ENCODE results near the gene DST.
A peak's percentile ranks its signal among the peaks of the same experiment; 100 is the strongest.

DST gene

GRCh38 chr6:56541741-56542360, 100.8 kb downstream of the DST start:
- Histone ChIP-seq H4K20me1 (peaks cover 0 to 33% (median 3%) of the 10 kb centered on the region in 11 experiments; a peak in 6 of 22 replicates), H3K4me1 (peaks cover 0 to 33% (median 15%) of the 10 kb centered on the region in 10 experiments; a peak in 19 of 20 replicates), H3K4me3 (peak overlapping the region; percentile 50 to 69 (median 62)), H3K4me2 (peak overlapping the region; percentile 71 to 94 (median 84)), H3K9ac (peak overlapping the region in 10 of 11 experiments; percentile 60 to 79 (median 73); a peak in 19 of 22 replicates), H3K9me3 (replicated peaks in 1 of 11) (no peaks in the 10 kb centered on the region), H3K36me3 (peaks cover 0 to under 1% (median 0%) of the 10 kb centered on the region in 11 experiments; a peak in 1 of 22 replicates), H3K27ac (peak overlapping the region in 5 of 11 experiments; percentile 34 to 68 (median 62); a peak in 5 of 22 replicates), H3K27me3 (peaks cover 0 to 20% (median 5%) of the 10 kb centered on the region in 11 experiments; a peak in 8 of 22 replicates)
- TF ChIP-seq Cebpa-rat (IDR thresholded peaks at IDR 0.05) = no peak

- peak overlapping the region; percentile 71 to 94 (median 84); a peak in 18 of 22 replicates for H3K4me2 ChIP-seq
- H3K4me1 ChIP-seq = peaks cover 0 to 33% (median 15%) of the 10 kb centered on the region in 10 experiments; a peak in 19 of 20 replicates
- peaks cover 0 to 20% (median 5%) of the 10 kb centered on the region in 11 experiments; a peak in 8 of 22 replicates for H3K27me3 ChIP-seq
- no peak overlapping the region for H3K27ac ChIP-seq
- H3K4me3 ChIP-seq = no peak overlapping the region
- peaks cover 0 to 32% (median 3%) of the 10 kb centered on the region in 11 experiments; a peak in 6 of 22 replicates for H4K20me1 ChIP-seq
- no peak for TF ChIP-seq Cebpa-rat (IDR thresholded peaks at IDR 0.05)
- H3K36me3 ChIP-seq = peaks cover 0 to 8% (median 4%) of the 10 kb centered on the region in 11 experiments; a peak in 6 of 22 replicates
- H3K9ac ChIP-seq = no peak overlapping the region
- no peaks in the 10 kb centered on the region for H3K9me3 ChIP-seq (replicated peaks in 1 of 11)
Measured at GRCh38 chr6:56541030-56541600, 101.6 kb downstream of the DST start.

- H3K4me3 ChIP-seq = no peak overlapping the region
- TF ChIP-seq Cebpa-rat (IDR thresholded peaks at IDR 0.05) = no peak
- H3K9me3 ChIP-seq (replicated peaks in 1 of 11) = no peaks in the 10 kb centered on the region
- H3K9ac ChIP-seq = no peak overlapping the region
- peaks cover 0 to 32% (median 3%) of the 10 kb centered on the region in 11 experiments; a peak in 6 of 22 replicates for H4K20me1 ChIP-seq
- H3K4me1 ChIP-seq = peaks cover 0 to 33% (median 15%) of the 10 kb centered on the region in 10 experiments; a peak in 19 of 20 replicates
- no peak overlapping the region for H3K27ac ChIP-seq
- H3K36me3 ChIP-seq = peaks cover 0 to 14% (median 6%) of the 10 kb centered on the region in 11 experiments; a peak in 6 of 22 replicates
- peaks cover 0 to 20% (median 5%) of the 10 kb centered on the region in 11 experiments; a peak in 8 of 22 replicates for H3K27me3 ChIP-seq
- peak overlapping the region in 5 of 11 experiments; percentile 1 to 94 (median 71); a peak in 6 of 22 replicates for H3K4me2 ChIP-seq
Measured at GRCh38 chr6:56540232-56541029, 102.3 kb downstream of the DST start.

DNA sequence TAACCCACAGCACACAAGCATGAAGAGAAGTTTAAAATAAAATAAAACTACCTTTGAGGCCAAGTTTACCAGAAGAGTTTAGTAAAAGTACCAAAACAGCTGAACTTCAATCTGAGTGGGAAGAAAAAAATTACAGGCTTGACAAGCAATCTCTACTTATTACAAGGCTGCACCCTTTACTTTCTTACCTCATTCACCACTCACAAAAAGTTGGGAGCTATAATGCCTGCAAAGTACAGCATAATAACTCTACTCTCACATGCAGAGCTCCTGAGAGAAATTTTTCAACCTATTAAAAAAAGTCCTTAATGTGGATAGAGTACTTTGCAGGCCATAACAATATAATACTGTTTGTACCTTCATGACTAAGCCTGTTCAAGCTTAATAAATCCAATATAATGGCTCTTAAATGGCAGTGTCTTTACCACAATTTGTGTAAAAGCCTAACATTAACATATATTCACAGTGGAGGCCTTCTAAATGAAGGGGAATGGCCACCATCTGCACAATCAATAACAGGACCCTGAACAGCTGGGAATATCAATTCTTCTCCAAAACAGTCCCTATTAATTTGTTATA, 103.1 kb downstream of the DST start:
- peaks cover 0 to 28% (median 0%) of the 10 kb centered on the region in 11 experiments; a peak in 5 of 22 replicates for H4K20me1 ChIP-seq
- H3K36me3 ChIP-seq = peaks cover 0 to 21% (median 8%) of the 10 kb centered on the region in 11 experiments; a peak in 12 of 22 replicates
- H3K4me2 ChIP-seq = peak overlapping the region in 3 of 11 experiments; percentile 19 to 71 (median 27); a peak in 3 of 22 replicates
- H3K9me3 ChIP-seq (replicated peaks in 1 of 11) = no peaks in the 10 kb centered on the region
- H3K27me3 ChIP-seq = peaks cover 0 to 20% (median 5%) of the 10 kb centered on the region in 11 experiments; a peak in 8 of 22 replicates
- peaks cover 0 to 33% (median 15%) of the 10 kb centered on the region in 10 experiments; a peak in 19 of 20 replicates for H3K4me1 ChIP-seq
- no peak overlapping the region for H3K9ac ChIP-seq
- no peak overlapping the region for H3K4me3 ChIP-seq
- TF ChIP-seq Cebpa-rat (IDR thresholded peaks at IDR 0.05) = no peak
- no peak overlapping the region for H3K27ac ChIP-seq

- H3K36me3 ChIP-seq = peaks cover 0 to 28% (median 10%) of the 10 kb centered on the region in 11 experiments; a peak in 12 of 22 replicates
- H3K4me2 ChIP-seq = no peak overlapping the region
- H3K27me3 ChIP-seq = peaks cover 0 to 20% (median 5%) of the 10 kb centered on the region in 11 experiments; a peak in 8 of 22 replicates
- no peak for TF ChIP-seq Cebpa-rat (IDR thresholded peaks at IDR 0.05)
- H3K9me3 ChIP-seq (replicated peaks in 1 of 11) = no peaks in the 10 kb centered on the region
- H3K9ac ChIP-seq = no peak overlapping the region
- peaks cover 0 to 22% (median 0%) of the 10 kb centered on the region in 11 experiments; a peak in 5 of 22 replicates for H4K20me1 ChIP-seq
- no peak overlapping the region for H3K27ac ChIP-seq
- no peak overlapping the region for H3K4me3 ChIP-seq
- H3K4me1 ChIP-seq = peaks cover 0 to 33% (median 15%) of the 10 kb centered on the region in 10 experiments; a peak in 19 of 20 replicates
Measured at GRCh38 chr6:56538851-56539250, 103.8 kb downstream of the DST start.

GRCh38 chr6:56537223-56537770, 105.4 kb downstream of the DST start:
- no peak overlapping the region for H3K27ac ChIP-seq
- H4K20me1 ChIP-seq = peaks cover 0 to 21% (median 0%) of the 10 kb centered on the region in 11 experiments; a peak in 2 of 22 replicates
- TF ChIP-seq Cebpa-rat (IDR thresholded peaks at IDR 0.05) = no peak
- H3K9ac ChIP-seq = no peak overlapping the region
- H3K4me2 ChIP-seq = no peak overlapping the region
- H3K27me3 ChIP-seq = peaks cover 0 to 13% (median 5%) of the 10 kb centered on the region in 11 experiments; a peak in 7 of 22 replicates
- H3K4me3 ChIP-seq = no peak overlapping the region
- peaks cover 0 to 29% (median 12%) of the 10 kb centered on the region in 10 experiments; a peak in 19 of 20 replicates for H3K4me1 ChIP-seq
- H3K36me3 ChIP-seq = peaks cover under 1 to 43% (median 12%) of the 10 kb centered on the region in 11 experiments; a peak in 16 of 22 replicates
- H3K9me3 ChIP-seq (replicated peaks in 1 of 11) = no peaks in the 10 kb centered on the region

DNA sequence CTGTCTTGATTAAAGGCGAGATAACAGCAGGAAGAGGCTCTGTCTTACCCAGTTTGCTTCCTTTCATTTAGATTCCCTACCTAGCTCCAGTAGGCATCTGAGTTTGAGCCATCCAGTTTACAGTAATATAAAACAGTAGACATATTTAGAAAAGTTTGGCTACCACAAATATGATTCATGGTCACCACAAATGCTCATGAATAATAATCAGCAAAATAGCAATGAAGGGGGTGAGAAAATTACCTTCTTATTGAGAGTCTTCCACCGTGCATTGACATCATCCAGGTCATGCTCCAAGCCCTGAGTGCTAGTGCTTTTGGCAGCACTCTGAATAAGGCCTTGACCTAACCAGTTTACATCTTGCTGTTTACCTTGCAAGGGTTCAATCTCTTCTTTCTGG, 106.2 kb downstream of the DST start:
- H3K36me3 ChIP-seq = peaks cover 8 to 51% (median 18%) of the 10 kb centered on the region in 11 experiments; a peak in 16 of 22 replicates
- H3K4me2 ChIP-seq = no peak overlapping the region

More for the DNA sequence above, 106.2 kb downstream of the DST start:
- no peak for TF ChIP-seq Cebpa-rat (IDR thresholded peaks at IDR 0.05)
- Histone ChIP-seq H3K4me1 (peaks cover 0 to 22% (median 6%) of the 10 kb centered on the region in 10 experiments; a peak in 16 of 20 replicates), H4K20me1 (peaks cover 0 to 16% (median 0%) of the 10 kb centered on the region in 11 experiments; a peak in 2 of 22 replicates), H3K4me3 (no peak overlapping the region), H3K27me3 (peaks cover 0 to 6% (median 3%) of the 10 kb centered on the region in 11 experiments; a peak in 5 of 22 replicates), H3K9ac (no peak overlapping the region), H3K27ac (no peak overlapping the region), H3K9me3 (replicated peaks in 1 of 11) (no peaks in the 10 kb centered on the region)

Measured in BLaER1 treated with 17β-estradiol and CSF1 and Interleukin-3, amounts not matched to agents 10 nM and 100 nM (cell line).